ENCODE results near the gene JARID2. TPM values are rescaled to one million over a fixed set of nuclear protein-coding genes. Genes with fewer than 3 reads are reported as not detected.

JARID2 gene
- polyA plus RNA-seq, 1 donor (not counting 4 experiments of a cell fraction or from before 2014, with no cell fraction given), result 11.0 TPM

DNA sequence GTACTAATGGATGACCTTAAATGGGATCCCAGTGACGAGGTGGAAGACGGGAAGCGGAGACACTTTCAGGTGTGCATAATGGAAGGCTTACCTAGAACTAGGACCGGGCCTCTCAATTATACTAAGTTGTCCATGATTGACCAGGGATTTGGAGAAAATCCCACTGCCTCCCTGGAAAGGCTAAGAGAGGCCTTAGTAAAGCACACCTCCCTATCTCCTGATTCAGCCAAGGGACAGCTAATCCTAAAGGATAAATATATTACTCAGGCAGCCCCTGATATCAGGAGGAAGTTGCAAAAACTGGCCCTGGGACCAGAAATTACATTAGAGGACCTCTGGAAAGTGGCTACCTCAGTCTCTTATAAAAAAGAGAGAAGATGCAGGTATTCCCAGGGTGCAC lies 93.2 kb downstream of the JARID2 start:
- Histone ChIP-seq H3K4me3 (ENCODE audit: control insufficient read depth in 2 of 3, extremely low read depth in 1 of 3, insufficient read depth in 2 of 3, low read depth in 1 of 3, low read length in 3 of 3) (no peak overlapping the region), H4K20me1 (ENCODE audit: control insufficient read depth, extremely low read depth, insufficient read depth, low read length) (peaks cover 22% of the 10 kb centered on the region), H3K4me2 (ENCODE audit: control insufficient read depth, extremely low read depth, insufficient read depth, low read depth, low read length) (no peak overlapping the region), H3K27me3 (ENCODE audit: control insufficient read depth, extremely low read depth, insufficient read depth, low read length) (no peaks in the 10 kb centered on the region), H3K79me2 (ENCODE audit: control insufficient read depth, insufficient read depth, low read length) (peaks cover 93% of the 10 kb centered on the region), H3K4me1 (ENCODE audit: control insufficient read depth, extremely low read depth, insufficient read depth, low read length) (peaks cover 12% of the 10 kb centered on the region), H3K9me3 (ENCODE audit: control insufficient read depth, low read depth, low read length) (no peaks in the 10 kb centered on the region), H3K9ac (ENCODE audit: control insufficient read depth, extremely low read depth, insufficient read depth, low read length) (no peak overlapping the region), H3K9me1 (ENCODE audit: control insufficient read depth, extremely low read depth, insufficient read depth, low read length) (peaks cover 5% of the 10 kb centered on the region), H3K27ac (ENCODE audit: control insufficient read depth, insufficient read depth, low read length) (no peak overlapping the region), H3K36me3 (ENCODE audit: control insufficient read depth in 2 of 2, extremely low read depth in 1 of 2, insufficient read depth in 2 of 2, low read length in 2 of 2) (no peaks in the 10 kb centered on the region), H2AFZ (ENCODE audit: control insufficient read depth, low read length) (no peak overlapping the region)
- no peak for TF ChIP-seq EZH2 (IDR thresholded peaks at IDR 0.05; ENCODE audit: low read length)
- TF ChIP-seq, protein P1, sequence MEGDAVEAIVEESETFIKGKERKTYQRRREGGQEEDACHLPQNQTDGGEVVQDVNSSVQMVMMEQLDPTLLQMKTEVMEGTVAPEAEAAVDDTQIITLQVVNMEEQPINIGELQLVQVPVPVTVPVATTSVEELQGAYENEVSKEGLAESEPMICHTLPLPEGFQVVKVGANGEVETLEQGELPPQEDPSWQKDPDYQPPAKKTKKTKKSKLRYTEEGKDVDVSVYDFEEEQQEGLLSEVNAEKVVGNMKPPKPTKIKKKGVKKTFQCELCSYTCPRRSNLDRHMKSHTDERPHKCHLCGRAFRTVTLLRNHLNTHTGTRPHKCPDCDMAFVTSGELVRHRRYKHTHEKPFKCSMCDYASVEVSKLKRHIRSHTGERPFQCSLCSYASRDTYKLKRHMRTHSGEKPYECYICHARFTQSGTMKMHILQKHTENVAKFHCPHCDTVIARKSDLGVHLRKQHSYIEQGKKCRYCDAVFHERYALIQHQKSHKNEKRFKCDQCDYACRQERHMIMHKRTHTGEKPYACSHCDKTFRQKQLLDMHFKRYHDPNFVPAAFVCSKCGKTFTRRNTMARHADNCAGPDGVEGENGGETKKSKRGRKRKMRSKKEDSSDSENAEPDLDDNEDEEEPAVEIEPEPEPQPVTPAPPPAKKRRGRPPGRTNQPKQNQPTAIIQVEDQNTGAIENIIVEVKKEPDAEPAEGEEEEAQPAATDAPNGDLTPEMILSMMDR (optimal IDR thresholded peaks at IDR 0.05 in 1 of 3, IDR thresholded peaks at IDR 0.05 in 1 of 3, conservative IDR thresholded peaks at IDR 0.05 in 1 of 3; ENCODE audit: extremely low read depth in 1 of 3, insufficient read depth in 2 of 3, low read length in 3 of 3), result no peak
- FAIRE-seq (no peak), DNase-seq (ENCODE audit: low read depth, low spot score) (no peak)
- dilution Hi-C loops (cut with MboI; ENCODE audit: extremely low pct_ligation_motif_present, low sequenced_read_pairs), result no loop called here

DNA sequence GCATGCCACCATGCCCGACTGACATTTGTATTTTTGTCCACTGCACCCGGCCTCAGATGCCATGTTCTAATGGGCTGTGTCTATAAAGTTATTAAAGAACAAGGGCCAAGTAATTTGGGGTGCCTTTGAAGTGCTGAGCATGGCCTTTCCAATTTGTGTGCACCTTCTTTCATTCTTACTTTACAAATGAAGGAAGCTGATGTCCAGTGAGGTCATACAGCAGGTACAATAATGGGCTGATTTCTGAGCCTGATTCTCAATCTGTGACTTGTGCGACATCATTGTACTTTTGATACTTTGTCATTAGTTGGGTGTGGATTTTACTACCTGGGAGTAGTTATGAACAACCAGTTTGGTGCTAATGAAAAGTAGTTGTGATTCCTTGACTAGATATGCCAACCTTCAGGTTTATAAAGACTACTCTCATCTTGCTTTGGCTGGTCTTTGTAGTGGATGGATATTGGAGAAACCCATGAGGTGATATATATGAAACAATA lies 94.3 kb downstream of the JARID2 start:
- no peak for FAIRE-seq
- H3K27ac ChIP-seq (ENCODE audit: control insufficient read depth, insufficient read depth, low read length), result no peak overlapping the region
- no peak for DNase-seq (ENCODE audit: low read depth, low spot score)
- no peaks in the 10 kb centered on the region for H3K36me3 ChIP-seq (ENCODE audit: control insufficient read depth in 2 of 2, extremely low read depth in 1 of 2, insufficient read depth in 2 of 2, low read length in 2 of 2)
- no peak overlapping the region for H3K4me2 ChIP-seq (ENCODE audit: control insufficient read depth, extremely low read depth, insufficient read depth, low read depth, low read length)
- peaks cover 12% of the 10 kb centered on the region for H3K4me1 ChIP-seq (ENCODE audit: control insufficient read depth, extremely low read depth, insufficient read depth, low read length)
- dilution Hi-C loops (cut with MboI; ENCODE audit: extremely low pct_ligation_motif_present, low sequenced_read_pairs), result no loop called here
- no peak overlapping the region for H2AFZ ChIP-seq (ENCODE audit: control insufficient read depth, low read length)
- TF ChIP-seq EZH2 (IDR thresholded peaks at IDR 0.05; ENCODE audit: low read length), result no peak
- TF ChIP-seq, protein P1 (optimal IDR thresholded peaks at IDR 0.05 in 1 of 3, IDR thresholded peaks at IDR 0.05 in 1 of 3, conservative IDR thresholded peaks at IDR 0.05 in 1 of 3; ENCODE audit: extremely low read depth in 1 of 3, insufficient read depth in 2 of 3, low read length in 3 of 3), result no peak
- peaks cover 5% of the 10 kb centered on the region for H3K9me1 ChIP-seq (ENCODE audit: control insufficient read depth, extremely low read depth, insufficient read depth, low read length)
- no peaks in the 10 kb centered on the region for H3K27me3 ChIP-seq (ENCODE audit: control insufficient read depth, extremely low read depth, insufficient read depth, low read length)
- peaks cover 94% of the 10 kb centered on the region for H3K79me2 ChIP-seq (ENCODE audit: control insufficient read depth, insufficient read depth, low read length)
- H3K4me3 ChIP-seq (ENCODE audit: control insufficient read depth in 2 of 3, extremely low read depth in 1 of 3, insufficient read depth in 2 of 3, low read depth in 1 of 3, low read length in 3 of 3), result no peak overlapping the region
- no peaks in the 10 kb centered on the region for H3K9me3 ChIP-seq (ENCODE audit: control insufficient read depth, low read depth, low read length)
- H4K20me1 ChIP-seq (ENCODE audit: control insufficient read depth, extremely low read depth, insufficient read depth, low read length), result peaks cover 22% of the 10 kb centered on the region
- no peak overlapping the region for H3K9ac ChIP-seq (ENCODE audit: control insufficient read depth, extremely low read depth, insufficient read depth, low read length)

Data from keratinocyte (primary cell).